HCT116 (cell line): ENCODE results near the gene SLFN14. TPM values are rescaled to one million over a fixed set of nuclear protein-coding genes. Genes with fewer than 3 reads are reported as not detected.

Experiments used
- ATAC-seq: fragments of 200-7000 bp; cut with Tn5 transposase; 2 replicates; pipeline ENCODE4 v1.9.1; 2020; ENCODE audit warnings: mild to moderate bottlenecking, moderate library complexity
- BruUV-seq: library from RNA; stranded (reverse); fragments of 400-500 nt; replicated peaks from 2 replicates; lab custom pipeline; 2021; lab: Mats Ljungman, UMichigan
- CTCF ChIA-PET: fragments of 300-600 bp; sonication (Branson Sonifier 250); formaldehyde crosslinking; loops from one replicate; lab custom pipeline; 2021; ENCODE audit warnings: antibody characterized with exemption; lab: Charles Lee
- POLR2A ChIA-PET: fragments of 300-600, 350-600 bp; sonication (Branson Sonifier 250); formaldehyde crosslinking; loops from one replicate; lab custom pipeline; 2021; ENCODE audit warnings: antibody characterized with exemption; lab: Charles Lee
- RAD21 ChIA-PET, 2 experiments: fragments of 300-600 bp; sonication (Branson Sonifier 250); formaldehyde crosslinking; loops; one replicate each; lab custom pipeline; 2023; ENCODE audit warnings: low total read pairs in 2 of 2; ENCODE audit not compliant: uncharacterized antibody in 2 of 2, unreplicated experiment in 2 of 2, low non-redundant PET in 1 of 2; lab: Charles Lee
- DNase-seq: peaks from one replicate; pipeline ENCODE4 v3.0.0-alpha.2; 2010; ENCODE audit warnings: low read depth, low spot score
- H2AFZ ChIP-seq: fragments of 200-600 bp; shearing (Covaris generic), sonication (generic); 2 replicates; pipeline ENCODE4 v1.6.1; 2017; ENCODE audit warnings: low read depth, mixed run types, mixed read lengths, antibody characterized with exemption, low read length; ENCODE audit not compliant: poor library complexity, severe bottlenecking
- H3K27ac ChIP-seq: 2 replicates; pipeline ENCODE4 v1.5.1; 2012; ENCODE audit warnings: low read depth, low read length
- H3K27me3 ChIP-seq: fragments of 200-600 bp; sonication (generic); 2 replicates; pipeline ENCODE4 v1.6.1; 2016; ENCODE audit warnings: mixed run types, low read length, mixed read lengths; ENCODE audit not compliant: insufficient read depth
- H3K36me3 ChIP-seq, 2 experiments: fragments of 200-500 bp in 1 of 2; fragments of 200-600 bp in 1 of 2; sonication (Bioruptor generic) in 1 of 2; sonication (generic) in 1 of 2; 2 replicates each; pipeline versions ENCODE4 v1.5.1 to v1.6.1; 2014 to 2016; ENCODE audit warnings: low read length in 2 of 2, inconsistent platforms in 1 of 2, mixed read lengths in 1 of 2, mixed run types in 1 of 2; ENCODE audit not compliant: insufficient read depth in 2 of 2, control insufficient read depth in 1 of 2
- H3K4me1 ChIP-seq, 2 experiments: fragments of 200-600 bp in 1 of 2; sonication (generic) in 1 of 2; 2 replicates each; pipeline versions ENCODE4 v1.5.1 to v1.6.1; 2012 to 2017; ENCODE audit warnings: low read length in 2 of 2, inconsistent platforms in 1 of 2, mild to moderate bottlenecking in 1 of 2, mixed read lengths in 1 of 2, mixed run types in 1 of 2, moderate library complexity in 1 of 2; ENCODE audit not compliant: insufficient read depth in 2 of 2, control insufficient read depth in 1 of 2
- H3K4me2 ChIP-seq: fragments of 200-600 bp; sonication (generic); 2 replicates; pipeline ENCODE4 v1.6.1; 2017; ENCODE audit warnings: mixed run types, low read length, mixed read lengths
- H3K4me3 ChIP-seq, 2 experiments: fragments of 200-600 bp in 1 of 2; sonication (generic) in 1 of 2; replicated peaks in 1 of 2; 2 replicates each; pipeline ENCODE4 v1.5.1; 2011 to 2016; ENCODE audit warnings: low read length in 2 of 2, control low read depth in 1 of 2, low read depth in 1 of 2, mild to moderate bottlenecking in 1 of 2, mixed read lengths in 1 of 2, mixed run types in 1 of 2
- H3K79me2 ChIP-seq: fragments of 200-600 bp; sonication (generic); 2 replicates; pipeline ENCODE4 v1.6.1; 2017; ENCODE audit warnings: mild to moderate bottlenecking, mixed run types, low read length, moderate library complexity, mixed read lengths; ENCODE audit not compliant: insufficient read depth
- H3K9ac ChIP-seq: fragments of 200-600 bp; sonication (generic); 2 replicates; pipeline ENCODE4 v1.6.1; 2016; ENCODE audit warnings: low read length, mixed read lengths
- H3K9me2 ChIP-seq: fragments of 200-600 bp; sonication (generic), shearing (Covaris generic); 2 replicates; pipeline ENCODE4 v1.6.1; 2017; ENCODE audit warnings: mixed run types, mild to moderate bottlenecking, moderate library complexity; ENCODE audit not compliant: insufficient read depth
- H3K9me3 ChIP-seq, 2 experiments: fragments of 200-500 bp in 1 of 2; fragments of 200-600 bp in 1 of 2; sonication (Bioruptor generic) in 1 of 2; sonication (generic) in 1 of 2; 2 replicates each; pipeline ENCODE4 v1.6.1; 2014 to 2017; ENCODE audit warnings: low read length in 2 of 2, mixed read lengths in 2 of 2, inconsistent platforms in 1 of 2, low read depth in 1 of 2, mild to moderate bottlenecking in 1 of 2, mixed run types in 1 of 2, moderate library complexity in 1 of 2; ENCODE audit not compliant: control insufficient read depth in 1 of 2, insufficient read depth in 1 of 2
- H4K20me1 ChIP-seq: fragments of 200-600 bp; sonication (generic), shearing (Covaris generic); 2 replicates; pipeline ENCODE4 v1.6.1; 2017; ENCODE audit warnings: mixed run types, mild to moderate bottlenecking, moderate library complexity; ENCODE audit not compliant: insufficient read depth
- CEBPB ChIP-seq: IDR thresholded peaks from 2 replicates; pipeline ENCODE4 v1.6.1; 2012; ENCODE audit warnings: low read depth
- EGR1 ChIP-seq: IDR thresholded peaks from 2 replicates; pipeline ENCODE4 v1.6.1; 2012; ENCODE audit warnings: low read depth
- ELF1 ChIP-seq: IDR thresholded peaks from 2 replicates; pipeline ENCODE4 v1.6.1; 2012; ENCODE audit warnings: low read depth, borderline replicate concordance
- EZH2phosphoT487 ChIP-seq: fragments of 200-600 bp; IDR thresholded peaks from 2 replicates; pipeline ENCODE4 v1.6.1; 2018; ENCODE audit warnings: antibody characterized with exemption, borderline replicate concordance
- FOSL1 ChIP-seq: IDR thresholded peaks from 2 replicates; pipeline ENCODE4 v1.6.1; 2012; ENCODE audit warnings: low read depth
- JUND ChIP-seq: IDR thresholded peaks from 2 replicates; pipeline ENCODE4 v1.6.1; 2012
- POLR2A ChIP-seq: IDR thresholded peaks from 2 replicates; pipeline ENCODE4 v1.7.0; 2011; ENCODE audit warnings: borderline replicate concordance; ENCODE audit not compliant: insufficient read depth, insufficient read length; ENCODE audit errors: extremely low read depth
- RAD21 ChIP-seq: IDR thresholded peaks from 2 replicates; pipeline ENCODE4 v1.6.1; 2012; ENCODE audit warnings: low read depth, mild to moderate bottlenecking
- SIN3A ChIP-seq: IDR thresholded peaks from 2 replicates; pipeline ENCODE4 v1.6.1; 2012; ENCODE audit warnings: low read depth
- SP1 ChIP-seq: IDR thresholded peaks from 2 replicates; pipeline ENCODE4 v1.6.1; 2012; ENCODE audit warnings: low read depth
- SRF ChIP-seq: IDR thresholded peaks from 2 replicates; pipeline ENCODE4 v1.6.1; 2012; ENCODE audit warnings: low read depth
- TCF7L2 ChIP-seq: IDR thresholded peaks from 2 replicates; pipeline ENCODE4 v1.7.0; 2011; ENCODE audit warnings: borderline replicate concordance, inconsistent platforms; ENCODE audit not compliant: insufficient read depth, insufficient read length; ENCODE audit errors: extremely low read depth
- YY1 ChIP-seq: IDR thresholded peaks from 2 replicates; pipeline ENCODE4 v1.6.1; 2011; ENCODE audit warnings: low read length, low read depth, moderate library complexity, mild to moderate bottlenecking; ENCODE audit not compliant: insufficient replicate concordance; ENCODE audit errors: extremely low read depth
- ZNF274 ChIP-seq: fragments of 200-500 bp; sonication (Bioruptor generic); IDR thresholded peaks from 2 replicates; pipeline ENCODE4 v1.6.1; 2014; ENCODE audit warnings: mild to moderate bottlenecking, low read depth, low read length, inconsistent platforms
- intact Hi-C: fragments of 100-400 bp; cut with micrococcal nuclease; formaldehyde crosslinking; loops from 2 replicates; pipeline ENCODE4 v1.10.0; 2022
- total RNA-seq: library from RNA; stranded (reverse); gene quantifications from one replicate; pipeline ENCODE4 v1.2.1, GENCODE V29; 2021; ENCODE audit not compliant: unreplicated experiment
- TF ChIP-seq, protein P1 (sequence below): IDR thresholded peaks from 2 replicates; pipeline ENCODE4 v1.6.1; 2011; ENCODE audit warnings: mild to moderate bottlenecking, low read length, moderate library complexity; ENCODE audit not compliant: insufficient replicate concordance; ENCODE audit errors: extremely low read depth
- TF ChIP-seq, protein P2 (sequence below): IDR thresholded peaks from 2 replicates; pipeline ENCODE4 v1.6.1; 2012; ENCODE audit warnings: low read depth
- TF ChIP-seq, protein P3 (sequence below): IDR thresholded peaks from 2 replicates; pipeline ENCODE4 v1.6.1; 2012

Gene SLFN14
- total RNA-seq, 1 experiment from 2014 or later, result not detected

DNA sequence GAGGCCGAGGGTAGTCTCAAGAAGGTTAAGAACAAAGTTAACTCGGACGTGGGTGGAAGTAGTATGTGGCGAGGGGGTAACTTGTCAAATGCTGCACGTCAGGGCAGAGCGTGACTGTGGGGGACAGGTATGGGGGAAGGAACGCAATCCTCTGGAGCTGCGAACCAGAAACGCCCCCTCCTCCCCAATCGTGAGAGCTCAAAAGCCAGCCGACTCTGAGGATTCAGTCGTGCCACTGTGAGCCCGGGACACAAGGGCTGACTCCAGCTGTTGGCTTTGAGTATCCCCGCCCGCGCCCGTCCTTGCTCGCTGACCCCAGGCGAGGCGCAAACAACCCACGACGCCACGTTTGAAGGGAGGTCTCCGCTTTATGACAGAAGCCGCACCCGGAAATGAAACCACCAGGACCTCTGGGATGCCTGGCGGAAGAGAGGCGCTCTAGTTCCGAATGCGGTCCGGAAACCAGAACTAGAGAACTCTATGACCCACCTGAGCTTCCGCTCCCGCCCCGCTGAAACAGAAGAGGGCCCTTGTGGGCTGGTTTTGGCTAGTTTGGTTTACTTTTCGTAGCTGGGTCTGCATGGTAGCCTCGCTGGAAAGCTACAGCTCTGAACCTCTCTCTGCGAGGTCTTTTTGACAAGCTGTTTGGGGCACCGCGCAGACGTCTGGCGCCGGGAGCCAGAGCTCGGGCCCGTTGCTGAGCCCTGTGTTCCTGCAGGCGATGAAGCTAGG lies 17.7 kb upstream of the SLFN14 start, which contains the start of gene PEX12 (continued):
- TF ChIP-seq POLR2A (peak; percentile 91), RAD21 (no peak), SIN3A (peak; percentile 87), JUND (no peak), SP1 (peak; percentile 64), EGR1 (peak; percentile 71)
- TF ChIP-seq, all 23 proteins: peak for 13

DNA sequence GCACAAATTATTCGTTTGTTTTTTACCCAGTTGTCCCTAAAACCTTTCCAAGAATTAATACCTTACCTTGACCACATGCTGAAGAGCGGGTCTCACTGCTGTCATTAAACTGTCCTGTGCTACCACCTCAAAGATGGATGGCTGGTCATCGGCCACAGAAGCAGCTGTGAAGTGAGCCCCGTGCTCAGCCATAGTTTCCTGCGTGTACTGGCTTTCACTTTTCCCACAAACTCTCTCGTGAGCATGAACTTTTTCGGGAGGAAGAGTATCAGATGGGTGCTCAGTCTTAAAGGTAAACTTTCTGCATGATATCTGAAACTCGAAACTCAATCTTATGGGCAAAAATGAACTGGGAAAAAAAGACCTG lies 17.2 kb upstream of the SLFN14 start:
- Histone ChIP-seq H3K79me2 (0 out of 2 replicates have a peak, but pooled peaks cover 9% of the 10 kb centered on the region), H3K27me3 (no peaks in the 10 kb centered on the region), H3K36me3 (peaks cover 9 to 11% of the 10 kb centered on the region in 2 experiments; a peak in 3 of 4 replicates), H3K27ac (peak overlapping the region; percentile 90), H3K9me2 (no peaks in the 10 kb centered on the region), H3K4me3 (peak overlapping the region; percentile 74 to 94), H3K9me3 (no peaks in the 10 kb centered on the region), H3K9ac (peak overlapping the region; percentile 85), H4K20me1 (no peaks in the 10 kb centered on the region), H2AFZ (no peak overlapping the region), H3K4me1 (peaks cover 7 to 9% of the 10 kb centered on the region in 2 experiments; a peak in 3 of 4 replicates), H3K4me2 (peak overlapping the region; percentile 89)
- intact Hi-C loops, result no loop called here
- DNase-seq (no peak), ATAC-seq (no peak)
- RAD21 ChIA-PET, result interaction anchor here in 1 of 2 experiments (1.1 kb wide), 1 partner anchor 186 kb away, joined by 3 read pairs; no protein-coding TSS in a partner anchor
- CTCF ChIA-PET, result interaction anchor here (1.4 to 2.0 kb wide), 2 partner anchors 9 to 186 kb away, joined by 6 read pairs; partner anchors contain the start of gene AP2B1
- TSS peak; percentile 87 for BruUV-seq
- POLR2A ChIA-PET, result interaction anchor here (1.1 to 2.3 kb wide), 4 partner anchors 9 to 140 kb away, joined by 3 to 21 read pairs (median 14); partner anchors contain the start of gene AP2B1
- TF ChIP-seq FOSL1 (no peak), ZNF274 (no peak), EZH2phosphoT487 (no peak), JUND (no peak), TCF7L2 (no peak), YY1 (no peak), ELF1 (no peak), SIN3A (no peak), SRF (no peak), CEBPB (no peak), POLR2A (no peak)
- TF ChIP-seq, protein P1, sequence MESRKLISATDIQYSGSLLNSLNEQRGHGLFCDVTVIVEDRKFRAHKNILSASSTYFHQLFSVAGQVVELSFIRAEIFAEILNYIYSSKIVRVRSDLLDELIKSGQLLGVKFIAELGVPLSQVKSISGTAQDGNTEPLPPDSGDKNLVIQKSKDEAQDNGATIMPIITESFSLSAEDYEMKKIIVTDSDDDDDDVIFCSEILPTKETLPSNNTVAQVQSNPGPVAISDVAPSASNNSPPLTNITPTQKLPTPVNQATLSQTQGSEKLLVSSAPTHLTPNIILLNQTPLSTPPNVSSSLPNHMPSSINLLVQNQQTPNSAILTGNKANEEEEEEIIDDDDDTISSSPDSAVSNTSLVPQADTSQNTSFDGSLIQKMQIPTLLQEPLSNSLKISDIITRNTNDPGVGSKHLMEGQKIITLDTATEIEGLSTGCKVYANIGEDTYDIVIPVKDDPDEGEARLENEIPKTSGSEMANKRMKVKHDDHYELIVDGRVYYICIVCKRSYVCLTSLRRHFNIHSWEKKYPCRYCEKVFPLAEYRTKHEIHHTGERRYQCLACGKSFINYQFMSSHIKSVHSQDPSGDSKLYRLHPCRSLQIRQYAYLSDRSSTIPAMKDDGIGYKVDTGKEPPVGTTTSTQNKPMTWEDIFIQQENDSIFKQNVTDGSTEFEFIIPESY, result no peak
- TF ChIP-seq, protein P2, sequence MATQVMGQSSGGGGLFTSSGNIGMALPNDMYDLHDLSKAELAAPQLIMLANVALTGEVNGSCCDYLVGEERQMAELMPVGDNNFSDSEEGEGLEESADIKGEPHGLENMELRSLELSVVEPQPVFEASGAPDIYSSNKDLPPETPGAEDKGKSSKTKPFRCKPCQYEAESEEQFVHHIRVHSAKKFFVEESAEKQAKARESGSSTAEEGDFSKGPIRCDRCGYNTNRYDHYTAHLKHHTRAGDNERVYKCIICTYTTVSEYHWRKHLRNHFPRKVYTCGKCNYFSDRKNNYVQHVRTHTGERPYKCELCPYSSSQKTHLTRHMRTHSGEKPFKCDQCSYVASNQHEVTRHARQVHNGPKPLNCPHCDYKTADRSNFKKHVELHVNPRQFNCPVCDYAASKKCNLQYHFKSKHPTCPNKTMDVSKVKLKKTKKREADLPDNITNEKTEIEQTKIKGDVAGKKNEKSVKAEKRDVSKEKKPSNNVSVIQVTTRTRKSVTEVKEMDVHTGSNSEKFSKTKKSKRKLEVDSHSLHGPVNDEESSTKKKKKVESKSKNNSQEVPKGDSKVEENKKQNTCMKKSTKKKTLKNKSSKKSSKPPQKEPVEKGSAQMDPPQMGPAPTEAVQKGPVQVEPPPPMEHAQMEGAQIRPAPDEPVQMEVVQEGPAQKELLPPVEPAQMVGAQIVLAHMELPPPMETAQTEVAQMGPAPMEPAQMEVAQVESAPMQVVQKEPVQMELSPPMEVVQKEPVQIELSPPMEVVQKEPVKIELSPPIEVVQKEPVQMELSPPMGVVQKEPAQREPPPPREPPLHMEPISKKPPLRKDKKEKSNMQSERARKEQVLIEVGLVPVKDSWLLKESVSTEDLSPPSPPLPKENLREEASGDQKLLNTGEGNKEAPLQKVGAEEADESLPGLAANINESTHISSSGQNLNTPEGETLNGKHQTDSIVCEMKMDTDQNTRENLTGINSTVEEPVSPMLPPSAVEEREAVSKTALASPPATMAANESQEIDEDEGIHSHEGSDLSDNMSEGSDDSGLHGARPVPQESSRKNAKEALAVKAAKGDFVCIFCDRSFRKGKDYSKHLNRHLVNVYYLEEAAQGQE, result no peak
- TF ChIP-seq, protein P3, sequence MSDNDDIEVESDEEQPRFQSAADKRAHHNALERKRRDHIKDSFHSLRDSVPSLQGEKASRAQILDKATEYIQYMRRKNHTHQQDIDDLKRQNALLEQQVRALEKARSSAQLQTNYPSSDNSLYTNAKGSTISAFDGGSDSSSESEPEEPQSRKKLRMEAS, result no peak
